H9 (cell line): Measurements from ENCODE around the gene SRL. TPM values are rescaled to one million over a fixed set of nuclear protein-coding genes. Genes with fewer than 3 reads are reported as not detected.

Source experiments
- DNase-seq: peaks from one replicate; pipeline ENCODE4 v3.0.0-alpha.2; 2017
- H2AFZ ChIP-seq: one replicate; pipeline ENCODE4 v1.6.1; 2013; ENCODE audit warnings: mild to moderate bottlenecking, low read length, control low read depth, moderate library complexity
- H2AK5ac ChIP-seq: 2 replicates; pipeline ENCODE4 v1.6.1; 2013; ENCODE audit warnings: low read length, control low read depth, mixed read lengths; ENCODE audit not compliant: insufficient read length
- H2BK120ac ChIP-seq: one replicate; pipeline ENCODE4 v1.6.1; 2013; ENCODE audit warnings: low read depth, mild to moderate bottlenecking, low read length, control low read depth, inconsistent platforms; ENCODE audit not compliant: poor library complexity, severe bottlenecking
- H2BK12ac ChIP-seq: 2 replicates; pipeline ENCODE4 v1.6.1; 2013; ENCODE audit warnings: low read length, control low read depth, mixed read lengths, low read depth; ENCODE audit not compliant: insufficient read length
- H2BK15ac ChIP-seq: 2 replicates; pipeline ENCODE4 v1.6.1; 2013; ENCODE audit warnings: low read depth, low read length, control low read depth
- H2BK20ac ChIP-seq: one replicate; pipeline ENCODE4 v1.6.1; 2013; ENCODE audit warnings: low read depth, mild to moderate bottlenecking, low read length, control low read depth, inconsistent platforms; ENCODE audit not compliant: poor library complexity, severe bottlenecking
- H2BK5ac ChIP-seq: 2 replicates; pipeline ENCODE4 v1.6.1; 2013; ENCODE audit warnings: low read length, control low read depth, mixed read lengths; ENCODE audit not compliant: insufficient read length
- H3K14ac ChIP-seq: 2 replicates; pipeline ENCODE4 v1.6.1; 2013; ENCODE audit warnings: low read length, control low read depth; ENCODE audit not compliant: insufficient read depth
- H3K18ac ChIP-seq: 2 replicates; pipeline ENCODE4 v1.6.1; 2013; ENCODE audit warnings: low read depth, mild to moderate bottlenecking, mixed read lengths, low read length, control low read depth; ENCODE audit not compliant: insufficient read length
- H3K23ac ChIP-seq: 2 replicates; pipeline ENCODE4 v1.6.1; 2013; ENCODE audit warnings: low read length, control low read depth, mixed read lengths, low read depth; ENCODE audit not compliant: insufficient read length
- H3K23me2 ChIP-seq: 2 replicates; pipeline ENCODE4 v1.6.1; 2013; ENCODE audit warnings: low read depth, mild to moderate bottlenecking, mixed read lengths, low read length, control low read depth; ENCODE audit not compliant: insufficient read length, poor library complexity, severe bottlenecking
- H3K27ac ChIP-seq: 2 replicates; pipeline ENCODE4 v1.5.1; 2013; ENCODE audit warnings: low read length, control low read depth, mixed read lengths, low read depth; ENCODE audit not compliant: insufficient read length
- H3K27me3 ChIP-seq: 2 replicates; pipeline ENCODE4 v1.6.1; 2013; ENCODE audit warnings: low read length, control low read depth, inconsistent platforms; ENCODE audit not compliant: insufficient read depth
- H3K4ac ChIP-seq: 2 replicates; pipeline ENCODE4 v1.6.1; 2013; ENCODE audit warnings: low read depth, mild to moderate bottlenecking, control low read depth, inconsistent platforms, low read length, moderate library complexity
- H3K4me1 ChIP-seq: 2 replicates; pipeline ENCODE4 v1.6.1; 2013; ENCODE audit warnings: low read length, control low read depth, inconsistent platforms; ENCODE audit not compliant: insufficient read depth
- H3K4me2 ChIP-seq: 2 replicates; pipeline ENCODE4 v1.6.1; 2013; ENCODE audit warnings: low read length, control low read depth, mixed read lengths; ENCODE audit not compliant: insufficient read length, insufficient read depth
- H3K56ac ChIP-seq: 2 replicates; pipeline ENCODE4 v1.6.1; 2013; ENCODE audit warnings: low read depth, mild to moderate bottlenecking, mixed read lengths, low read length, control low read depth; ENCODE audit not compliant: insufficient read length
- H3K79me1 ChIP-seq: 2 replicates; pipeline ENCODE4 v1.6.1; 2013; ENCODE audit warnings: low read depth, mild to moderate bottlenecking, moderate library complexity, low read length, control low read depth, inconsistent platforms; ENCODE audit not compliant: insufficient read depth, poor library complexity, severe bottlenecking
- H3K79me2 ChIP-seq: 2 replicates; pipeline ENCODE4 v1.6.1; 2013; ENCODE audit warnings: low read length, control low read depth, inconsistent platforms; ENCODE audit not compliant: insufficient read depth
- H3K9ac ChIP-seq: 2 replicates; pipeline ENCODE4 v1.6.1; 2013; ENCODE audit warnings: low read length, control low read depth, mixed read lengths; ENCODE audit not compliant: insufficient read length; ENCODE audit errors: extremely low read depth
- H3K9me3 ChIP-seq: one replicate; pipeline ENCODE4 v1.6.1; 2013; ENCODE audit warnings: low read depth, low read length, inconsistent platforms; ENCODE audit not compliant: control insufficient read depth
- H3T11ph ChIP-seq: one replicate; pipeline ENCODE4 v1.6.1; 2013; ENCODE audit warnings: mild to moderate bottlenecking, low read length, control low read depth, inconsistent platforms
- H4K20me1 ChIP-seq: one replicate; pipeline ENCODE4 v1.6.1; 2013; ENCODE audit not compliant: control insufficient read depth, insufficient read length, insufficient read depth
- H4K5ac ChIP-seq: 2 replicates; pipeline ENCODE4 v1.6.1; 2013; ENCODE audit warnings: low read depth, mild to moderate bottlenecking, mixed read lengths, low read length, control low read depth; ENCODE audit not compliant: insufficient read length
- H4K8ac ChIP-seq: replicated peaks from 2 replicates; pipeline ENCODE4 v1.6.1; 2013; ENCODE audit warnings: low read length, control low read depth, mixed read lengths, low read depth; ENCODE audit not compliant: insufficient read length
- H4K91ac ChIP-seq: 2 replicates; pipeline ENCODE4 v1.6.1; 2013; ENCODE audit warnings: low read depth, mild to moderate bottlenecking, moderate library complexity, mixed read lengths, low read length, control low read depth; ENCODE audit not compliant: insufficient read length
- H3K27ac Mint-ChIP-seq, 3 experiments: 2 replicates in 2 of 3; 3 replicates in 1 of 3; pipeline ENCODE4 v1.8.0; 2020 to 2021; ENCODE audit warnings: mixed read lengths in 3 of 3, mild to moderate bottlenecking in 1 of 3, moderate library complexity in 1 of 3
- H3K27me3 Mint-ChIP-seq: 2 replicates; pipeline ENCODE4 v1.8.0; 2021; ENCODE audit warnings: low read depth, mild to moderate bottlenecking, moderate library complexity, mixed read lengths
- H3K36me3 Mint-ChIP-seq, 3 experiments: 2 replicates in 2 of 3; 3 replicates in 1 of 3; pipeline ENCODE4 v1.8.0; 2020 to 2021; ENCODE audit warnings: low read depth in 3 of 3, mixed read lengths in 3 of 3; ENCODE audit not compliant: insufficient read depth in 1 of 3
- H3K4me1 Mint-ChIP-seq, 2 experiments: 2 replicates each; pipeline ENCODE4 v1.8.0; 2020; ENCODE audit warnings: mixed read lengths in 2 of 2
- H3K4me3 Mint-ChIP-seq, 2 experiments: 2 replicates in 1 of 2; 3 replicates in 1 of 2; pipeline ENCODE4 v1.8.0; 2020 to 2021; ENCODE audit warnings: mild to moderate bottlenecking in 2 of 2, mixed read lengths in 2 of 2, moderate library complexity in 1 of 2
- H3K9me3 Mint-ChIP-seq, 2 experiments: 2 replicates in 1 of 2; 3 replicates in 1 of 2; pipeline ENCODE4 v1.8.0; 2020; ENCODE audit warnings: mild to moderate bottlenecking in 2 of 2, mixed read lengths in 2 of 2, moderate library complexity in 1 of 2
- CTCF ChIP-seq: fragments of 200-600 bp; sonication (generic); conservative IDR thresholded peaks from 3 replicates; pipeline ENCODE4 v1.8.0; 2021; ENCODE audit warnings: antibody characterized with exemption, mild to moderate bottlenecking
- WGBS: extraction: QIAGEN DNeasy Blood & Tissue Kit; methylation state at CpG from one replicate; pipeline ENCODE4 v1.1.7; 2013; ENCODE audit warnings: missing lambda C conversion rate, low lambda C conversion rate, mixed read lengths; ENCODE audit not compliant: insufficient read length; ENCODE audit errors: extremely low coverage; 5-methylcytosine and 5-hydroxymethylcytosine counted together
- total RNA-seq: library from RNA; stranded (reverse); gene quantifications from 2 replicates; pipeline ENCODE4 v1.2.1, GENCODE V29; 2021

The SRL gene
- total RNA-seq, 1 experiment from 2014 or later = not detected

- no peaks in the 10 kb centered on the region for H3K79me2 ChIP-seq
- H3K4ac ChIP-seq = no peak overlapping the region
- Mint-ChIP-seq H3K4me3 (no peak overlapping the region), H3K9me3 (no peaks in the 10 kb centered on the region), H3K27me3 (no peaks in the 10 kb centered on the region; the same call in 1 of the 2 replicates), H3K4me1 (peaks cover 8 to 9% of the 10 kb centered on the region in 2 experiments), H3K27ac (no peak overlapping the region), H3K36me3 (no peaks in the 10 kb centered on the region)
- no peak overlapping the region for H3K56ac ChIP-seq
- no peak overlapping the region for H3K23ac ChIP-seq
- no peak overlapping the region for H2BK5ac ChIP-seq
- no peak overlapping the region for H2BK12ac ChIP-seq
- H4K8ac ChIP-seq = no peak overlapping the region
- no peak overlapping the region for H3K18ac ChIP-seq
- H3K79me1 ChIP-seq = no peaks in the 10 kb centered on the region
- no peak overlapping the region for H3K4me2 ChIP-seq
- no peak overlapping the region for H4K5ac ChIP-seq
- no peak overlapping the region for H3K9ac ChIP-seq
- no peak overlapping the region for H2AK5ac ChIP-seq
- no peak for TF ChIP-seq CTCF
- H4K91ac ChIP-seq = no peak overlapping the region
- peaks cover 8% of the 10 kb centered on the region for H3K23me2 ChIP-seq
- H2BK120ac ChIP-seq = no peak overlapping the region
- no peaks in the 10 kb centered on the region for H3K27me3 ChIP-seq
- H3K4me1 ChIP-seq = no peaks in the 10 kb centered on the region; the same call in 1 of the 2 replicates
- no peak overlapping the region for H3K14ac ChIP-seq
- H4K20me1 ChIP-seq = no peaks in the 10 kb centered on the region
- no CpG with 5 or more reads among the region's 5 CpGs for WGBS
- no peak for DNase-seq
- no peak overlapping the region for H2BK20ac ChIP-seq
- H3T11ph ChIP-seq = no peak overlapping the region
- no peak overlapping the region for H3K27ac ChIP-seq
- H2BK15ac ChIP-seq = no peak overlapping the region
- no peak overlapping the region for H2AFZ ChIP-seq
- H3K9me3 ChIP-seq = no peaks in the 10 kb centered on the region
These were observed 61.4 kb downstream of the SRL start for GRCh38 chr16:4180511-4180910.
